ENCODE results near the gene PAX7.

Gene PAX7

GRCh38 chr1:18768086-18768485, 137.4 kb downstream of the PAX7 start:
- H3K4me1 ChIP-seq (ENCODE audit: control insufficient read depth, insufficient read depth, low read length) = no peaks in the 10 kb centered on the region
- H3K9me3 ChIP-seq (ENCODE audit: control insufficient read depth, insufficient read depth, low read depth, low read length) = no peaks in the 10 kb centered on the region
- H3K27me3 ChIP-seq (ENCODE audit: control insufficient read depth, insufficient read depth, low read length) = peaks cover 44% of the 10 kb centered on the region; the same call in 1 of the 2 replicates
- no peak overlapping the region for H3K4me3 ChIP-seq (ENCODE audit: low read depth, low read length)
- no peak overlapping the region for H3K27ac ChIP-seq (ENCODE audit: low read depth, low read length)
- no peak overlapping the region for H3K9ac ChIP-seq (ENCODE audit: low read length)
- no peaks in the 10 kb centered on the region for H3K36me3 ChIP-seq (ENCODE audit: control insufficient read depth, insufficient read depth, low read length)

DNA sequence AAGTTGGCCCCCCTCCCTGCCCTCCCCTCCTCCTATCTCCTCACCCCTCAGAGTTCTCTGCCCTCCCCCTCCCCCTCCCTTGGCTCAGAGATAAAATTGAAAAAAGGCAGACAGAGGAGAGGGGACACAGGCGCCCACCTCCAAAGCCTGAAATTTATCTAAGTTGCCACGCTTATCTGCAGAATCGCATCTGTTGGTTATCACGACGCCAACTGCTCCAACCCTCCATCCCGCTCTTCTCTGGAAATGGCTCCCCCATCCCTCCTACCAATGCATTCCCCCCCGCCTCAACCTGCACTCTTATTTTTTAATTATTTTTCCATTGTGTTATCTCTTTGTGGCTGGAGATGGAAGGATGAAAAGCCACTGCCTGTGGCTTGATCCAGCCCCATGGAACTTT, 138.5 kb downstream of the PAX7 start:
- H3K9me3 ChIP-seq (ENCODE audit: control insufficient read depth, insufficient read depth, low read depth, low read length) = no peaks in the 10 kb centered on the region

DNA sequence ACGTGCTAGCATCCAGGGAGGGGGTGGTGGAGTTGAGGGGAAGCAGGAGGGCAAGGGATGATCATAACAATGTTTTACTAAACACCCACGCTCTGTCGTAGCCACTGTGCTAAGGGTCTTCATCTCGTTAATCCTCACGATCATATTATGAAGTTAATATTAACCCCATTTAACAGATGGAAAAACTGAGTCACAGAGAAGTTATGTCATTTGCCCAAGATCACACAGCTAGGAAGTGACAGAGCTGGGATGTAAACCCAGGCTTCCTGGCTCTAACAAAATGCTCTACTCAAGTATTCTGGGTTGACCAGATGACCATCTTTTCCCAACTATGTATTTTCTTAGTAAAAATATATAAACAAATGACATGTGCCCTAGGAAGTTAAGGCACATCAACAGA, 140.2 kb downstream of the PAX7 start:
- Histone ChIP-seq H3K36me3 (ENCODE audit: control insufficient read depth, insufficient read depth, low read length) (no peaks in the 10 kb centered on the region), H3K9me3 (ENCODE audit: control insufficient read depth, insufficient read depth, low read depth, low read length) (no peaks in the 10 kb centered on the region), H3K27me3 (ENCODE audit: control insufficient read depth, insufficient read depth, low read length) (peaks cover 29% of the 10 kb centered on the region; the same call in 1 of the 2 replicates), H3K9ac (ENCODE audit: low read length) (no peak overlapping the region), H3K27ac (ENCODE audit: low read depth, low read length) (no peak overlapping the region), H3K4me1 (ENCODE audit: control insufficient read depth, insufficient read depth, low read length) (no peaks in the 10 kb centered on the region), H3K4me3 (ENCODE audit: low read depth, low read length) (no peak overlapping the region)

More for the DNA sequence above, 138.5 kb downstream of the PAX7 start:
- Histone ChIP-seq H3K4me1 (ENCODE audit: control insufficient read depth, insufficient read depth, low read length) (no peaks in the 10 kb centered on the region), H3K9ac (ENCODE audit: low read length) (no peak overlapping the region), H3K36me3 (ENCODE audit: control insufficient read depth, insufficient read depth, low read length) (no peaks in the 10 kb centered on the region), H3K4me3 (ENCODE audit: low read depth, low read length) (no peak overlapping the region), H3K27me3 (ENCODE audit: control insufficient read depth, insufficient read depth, low read length) (peaks cover 39% of the 10 kb centered on the region; the same call in 1 of the 2 replicates), H3K27ac (ENCODE audit: low read depth, low read length) (no peak overlapping the region)

- H3K27me3 ChIP-seq (ENCODE audit: control insufficient read depth, insufficient read depth, low read length) = peaks cover 22% of the 10 kb centered on the region; the same call in 1 of the 2 replicates
These were observed 143.1 kb downstream of the PAX7 start for GRCh38 chr1:18773753-18774152.

DNA sequence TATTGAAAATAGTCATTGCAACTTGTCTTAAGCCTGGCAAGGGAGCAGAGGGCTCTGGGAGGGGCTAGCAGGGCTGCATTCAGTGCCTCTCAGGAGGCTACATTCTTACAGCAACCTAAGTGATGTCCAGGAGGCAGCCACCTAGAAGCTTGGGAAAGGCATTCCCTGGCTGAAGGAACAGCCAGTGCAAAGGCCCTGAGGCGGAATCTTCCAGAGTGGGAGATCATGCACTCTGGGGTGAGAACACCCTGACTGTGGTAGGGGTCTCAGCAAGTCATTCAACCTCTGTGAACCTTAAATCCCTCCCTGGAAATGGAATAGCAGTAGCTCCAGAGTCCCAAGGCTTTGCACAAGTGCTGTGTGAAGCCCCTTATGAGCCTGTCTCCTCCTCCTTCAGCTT, 144.7 kb downstream of the PAX7 start:
- Histone ChIP-seq H3K4me1 (ENCODE audit: control insufficient read depth, insufficient read depth, low read length) (peaks cover 5% of the 10 kb centered on the region), H3K4me3 (ENCODE audit: low read depth, low read length) (no peak overlapping the region), H3K27ac (ENCODE audit: low read depth, low read length) (no peak overlapping the region), H3K27me3 (ENCODE audit: control insufficient read depth, insufficient read depth, low read length) (peaks cover 14% of the 10 kb centered on the region; the same call in 1 of the 2 replicates), H3K9ac (ENCODE audit: low read length) (no peak overlapping the region), H3K36me3 (ENCODE audit: control insufficient read depth, insufficient read depth, low read length) (no peaks in the 10 kb centered on the region), H3K9me3 (ENCODE audit: control insufficient read depth, insufficient read depth, low read depth, low read length) (no peaks in the 10 kb centered on the region)

More at GRCh38 chr1:18773753-18774152, 143.1 kb downstream of the PAX7 start:
- Histone ChIP-seq H3K9ac (ENCODE audit: low read length) (no peak overlapping the region), H3K9me3 (ENCODE audit: control insufficient read depth, insufficient read depth, low read depth, low read length) (no peaks in the 10 kb centered on the region), H3K36me3 (ENCODE audit: control insufficient read depth, insufficient read depth, low read length) (no peaks in the 10 kb centered on the region), H3K4me1 (ENCODE audit: control insufficient read depth, insufficient read depth, low read length) (peaks cover 5% of the 10 kb centered on the region), H3K27ac (ENCODE audit: low read depth, low read length) (no peak overlapping the region), H3K4me3 (ENCODE audit: low read depth, low read length) (no peak overlapping the region)

DNA sequence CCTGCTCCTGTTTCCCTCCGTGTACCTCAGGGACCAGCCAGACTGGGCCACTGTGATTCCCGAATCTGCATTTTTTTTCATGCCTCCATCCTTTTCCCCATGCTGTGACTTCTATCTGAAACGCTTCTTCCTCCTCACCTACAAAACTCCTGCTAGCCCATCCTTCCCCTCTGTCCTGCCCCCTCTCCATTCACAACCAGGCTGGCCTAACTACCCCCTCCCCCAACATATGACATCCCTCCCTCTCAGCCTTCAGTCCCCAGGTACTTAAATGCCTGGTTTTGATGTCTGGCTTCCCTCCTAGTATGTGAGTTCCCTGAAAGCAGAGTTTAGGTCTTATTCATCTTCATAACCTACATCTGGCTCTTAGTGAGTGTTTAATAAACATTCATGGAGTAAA, 146.1 kb downstream of the PAX7 start:
- Histone ChIP-seq H3K27ac (ENCODE audit: low read depth, low read length) (no peak overlapping the region), H3K9me3 (ENCODE audit: control insufficient read depth, insufficient read depth, low read depth, low read length) (no peaks in the 10 kb centered on the region), H3K36me3 (ENCODE audit: control insufficient read depth, insufficient read depth, low read length) (no peaks in the 10 kb centered on the region), H3K27me3 (ENCODE audit: control insufficient read depth, insufficient read depth, low read length) (peaks cover 12% of the 10 kb centered on the region; the same call in 1 of the 2 replicates), H3K4me3 (ENCODE audit: low read depth, low read length) (no peak overlapping the region), H3K4me1 (ENCODE audit: control insufficient read depth, insufficient read depth, low read length) (peaks cover 5% of the 10 kb centered on the region), H3K9ac (ENCODE audit: low read length) (no peak overlapping the region)

- H3K9ac ChIP-seq (ENCODE audit: low read length) = no peak overlapping the region
- H3K27ac ChIP-seq (ENCODE audit: low read depth, low read length) = no peak overlapping the region
- no peaks in the 10 kb centered on the region for H3K9me3 ChIP-seq (ENCODE audit: control insufficient read depth, insufficient read depth, low read depth, low read length)
- H3K4me3 ChIP-seq (ENCODE audit: low read depth, low read length) = no peak overlapping the region
- H3K27me3 ChIP-seq (ENCODE audit: control insufficient read depth, insufficient read depth, low read length) = 0 out of 2 replicates have a peak, but pooled peaks cover 3% of the 10 kb centered on the region
- H3K36me3 ChIP-seq (ENCODE audit: control insufficient read depth, insufficient read depth, low read length) = no peaks in the 10 kb centered on the region
- H3K4me1 ChIP-seq (ENCODE audit: control insufficient read depth, insufficient read depth, low read length) = peaks cover 5% of the 10 kb centered on the region
These were observed 147.8 kb downstream of the PAX7 start for GRCh38 chr1:18778437-18778836.

- Histone ChIP-seq H3K9me3 (ENCODE audit: control insufficient read depth, insufficient read depth, low read depth, low read length) (no peaks in the 10 kb centered on the region), H3K9ac (ENCODE audit: low read length) (no peak overlapping the region), H3K27ac (ENCODE audit: low read depth, low read length) (no peak overlapping the region), H3K27me3 (ENCODE audit: control insufficient read depth, insufficient read depth, low read length) (0 out of 2 replicates have a peak, but pooled peaks cover 8% of the 10 kb centered on the region), H3K4me1 (ENCODE audit: control insufficient read depth, insufficient read depth, low read length) (peaks cover 18% of the 10 kb centered on the region), H3K4me3 (ENCODE audit: low read depth, low read length) (no peak overlapping the region), H3K36me3 (ENCODE audit: control insufficient read depth, insufficient read depth, low read length) (no peaks in the 10 kb centered on the region)
These were observed 150.4 kb downstream of the PAX7 start for GRCh38 chr1:18781031-18781430.

DNA sequence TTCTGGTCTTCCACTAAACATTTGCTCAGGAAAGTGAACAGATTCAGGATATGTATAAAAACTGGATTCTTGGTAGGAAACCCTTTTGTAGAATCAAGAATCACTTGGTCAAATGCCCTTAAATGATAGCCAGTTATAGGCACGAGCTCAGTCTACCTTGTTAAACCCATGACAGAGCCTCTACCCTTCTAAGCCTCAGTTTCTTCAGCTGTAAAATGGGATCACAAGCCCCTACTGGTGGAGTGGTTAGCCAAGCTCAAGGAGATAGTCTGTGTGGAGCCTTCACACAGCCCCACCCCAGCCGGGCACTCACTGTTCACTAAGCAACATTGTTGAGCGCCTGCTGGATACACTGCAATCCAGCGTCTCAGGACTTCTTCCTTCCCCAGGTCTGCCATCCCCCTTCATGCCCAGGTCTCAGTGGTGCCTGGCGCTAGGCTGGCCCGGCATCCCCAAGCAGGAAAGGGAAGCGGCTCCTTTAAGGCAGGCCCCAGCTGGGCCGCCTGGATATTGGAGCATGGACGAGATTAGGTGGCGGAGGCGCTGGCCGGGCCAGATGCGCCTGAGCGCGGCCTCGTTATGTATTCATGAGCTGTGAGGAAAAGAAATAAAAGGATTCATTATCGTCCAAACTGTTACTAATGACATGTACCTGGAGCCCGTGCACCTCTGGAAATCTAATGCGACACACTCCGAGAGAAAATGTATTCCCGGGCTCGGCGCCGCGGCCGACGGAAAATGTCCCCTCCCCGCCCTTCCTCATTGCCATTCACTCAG, 153.2 kb downstream of the PAX7 start:
- 0 out of 2 replicates have a peak, but pooled peaks cover 8% of the 10 kb centered on the region for H3K27me3 ChIP-seq (ENCODE audit: control insufficient read depth, insufficient read depth, low read length)
- H3K36me3 ChIP-seq (ENCODE audit: control insufficient read depth, insufficient read depth, low read length) = no peaks in the 10 kb centered on the region
- H3K9ac ChIP-seq (ENCODE audit: low read length) = no peak overlapping the region
- H3K4me1 ChIP-seq (ENCODE audit: control insufficient read depth, insufficient read depth, low read length) = peaks cover 12% of the 10 kb centered on the region
- H3K4me3 ChIP-seq (ENCODE audit: low read depth, low read length) = peak overlapping the region; percentile 52
- no peaks in the 10 kb centered on the region for H3K9me3 ChIP-seq (ENCODE audit: control insufficient read depth, insufficient read depth, low read depth, low read length)
- H3K27ac ChIP-seq (ENCODE audit: low read depth, low read length) = no peak overlapping the region

DNA sequence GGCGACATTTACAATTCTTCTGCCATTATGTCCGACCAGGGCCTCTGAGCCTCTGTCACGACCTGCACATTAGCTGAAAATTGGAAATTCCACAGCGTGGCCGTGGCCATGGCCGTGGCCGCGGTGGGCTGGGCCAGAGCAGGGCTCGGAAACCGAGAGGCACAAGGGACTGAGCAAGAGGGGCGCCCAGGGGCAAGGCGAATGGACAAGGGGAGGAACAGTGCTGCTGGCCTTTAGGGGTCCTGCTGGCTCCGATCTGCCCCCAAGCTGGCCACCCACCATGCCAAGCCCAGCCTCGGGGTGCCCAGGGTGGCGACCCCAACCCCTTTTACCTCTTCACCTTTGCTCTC, 153.8 kb downstream of the PAX7 start:
- Histone ChIP-seq H3K27ac (ENCODE audit: low read depth, low read length) (no peak overlapping the region), H3K4me3 (ENCODE audit: low read depth, low read length) (peak overlapping the region; percentile 52), H3K4me1 (ENCODE audit: control insufficient read depth, insufficient read depth, low read length) (peaks cover 12% of the 10 kb centered on the region), H3K9me3 (ENCODE audit: control insufficient read depth, insufficient read depth, low read depth, low read length) (no peaks in the 10 kb centered on the region), H3K27me3 (ENCODE audit: control insufficient read depth, insufficient read depth, low read length) (0 out of 2 replicates have a peak, but pooled peaks cover 4% of the 10 kb centered on the region), H3K9ac (ENCODE audit: low read length) (no peak overlapping the region), H3K36me3 (ENCODE audit: control insufficient read depth, insufficient read depth, low read length) (no peaks in the 10 kb centered on the region)

- no peak overlapping the region for H3K27ac ChIP-seq (ENCODE audit: low read depth, low read length)
- 0 out of 2 replicates have a peak, but pooled peaks cover 4% of the 10 kb centered on the region for H3K27me3 ChIP-seq (ENCODE audit: control insufficient read depth, insufficient read depth, low read length)
- H3K9ac ChIP-seq (ENCODE audit: low read length) = no peak overlapping the region
- no peaks in the 10 kb centered on the region for H3K9me3 ChIP-seq (ENCODE audit: control insufficient read depth, insufficient read depth, low read depth, low read length)
- no peak overlapping the region for H3K4me3 ChIP-seq (ENCODE audit: low read depth, low read length)
- H3K4me1 ChIP-seq (ENCODE audit: control insufficient read depth, insufficient read depth, low read length) = peaks cover 12% of the 10 kb centered on the region
- H3K36me3 ChIP-seq (ENCODE audit: control insufficient read depth, insufficient read depth, low read length) = no peaks in the 10 kb centered on the region
These were observed 155.5 kb downstream of the PAX7 start for GRCh38 chr1:18786149-18786548.

All from HUES6 (cell line).